Trophoblast cell (in vitro differentiated cells and primary cell): ENCODE data around the gene NACAD.

Experiments
- DNase-seq, 2 donors: peaks; one replicate each; pipeline ENCODE4 v3.0.0-alpha.2; 2016
- H2AFZ ChIP-seq: 2 replicates; pipeline ENCODE4 v1.6.1; 2013; ENCODE audit warnings: low read length, moderate library complexity, mild to moderate bottlenecking; ENCODE audit not compliant: insufficient read depth, poor library complexity
- H2AK5ac ChIP-seq: 2 replicates; pipeline ENCODE4 v1.6.1; 2013; ENCODE audit warnings: mild to moderate bottlenecking, low read length
- H2BK120ac ChIP-seq: 2 replicates; pipeline ENCODE4 v1.6.1; 2013; ENCODE audit warnings: low read length, mild to moderate bottlenecking, moderate library complexity; ENCODE audit not compliant: insufficient read depth, poor library complexity
- H2BK12ac ChIP-seq: 2 replicates; pipeline ENCODE4 v1.6.1; 2013; ENCODE audit warnings: mild to moderate bottlenecking, low read length, moderate library complexity
- H2BK5ac ChIP-seq: 2 replicates; pipeline ENCODE4 v1.6.1; 2013; ENCODE audit warnings: low read length, low read depth, moderate library complexity, mild to moderate bottlenecking; ENCODE audit not compliant: poor library complexity
- H3K14ac ChIP-seq: 2 replicates; pipeline ENCODE4 v1.6.1; 2013; ENCODE audit warnings: mild to moderate bottlenecking, low read length
- H3K18ac ChIP-seq: 2 replicates; pipeline ENCODE4 v1.6.1; 2013; ENCODE audit warnings: mild to moderate bottlenecking, low read length
- H3K23ac ChIP-seq: 2 replicates; pipeline ENCODE4 v1.6.1; 2013; ENCODE audit warnings: low read length
- H3K27ac ChIP-seq: 2 replicates; pipeline ENCODE4 v1.5.1; 2013; ENCODE audit warnings: low read depth, mild to moderate bottlenecking, inconsistent platforms, low read length, moderate library complexity
- H3K27me3 ChIP-seq: 2 replicates; pipeline ENCODE4 v1.6.1; 2013; ENCODE audit warnings: inconsistent platforms, mild to moderate bottlenecking, low read length, moderate library complexity; ENCODE audit not compliant: insufficient read depth
- H3K36me3 ChIP-seq, 2 experiments: 1 replicate in 1 of 2; 2 replicates in 1 of 2; pipeline ENCODE4 v1.6.1; 2013; ENCODE audit warnings: low read length in 2 of 2, mild to moderate bottlenecking in 2 of 2, moderate library complexity in 1 of 2; ENCODE audit not compliant: insufficient read depth in 2 of 2, control insufficient read depth in 1 of 2
- H3K4ac ChIP-seq: 2 replicates; pipeline ENCODE4 v1.6.1; 2013; ENCODE audit warnings: low read depth, mild to moderate bottlenecking, low read length, moderate library complexity
- H3K4me1 ChIP-seq, 2 experiments: 1 replicate in 1 of 2; 2 replicates in 1 of 2; pipeline ENCODE4 v1.6.1; 2013; ENCODE audit warnings: low read length in 2 of 2, mild to moderate bottlenecking in 2 of 2, moderate library complexity in 1 of 2; ENCODE audit not compliant: insufficient read depth in 2 of 2, control insufficient read depth in 1 of 2
- H3K4me2 ChIP-seq: 2 replicates; pipeline ENCODE4 v1.6.1; 2013; ENCODE audit warnings: inconsistent platforms, mild to moderate bottlenecking, low read length, moderate library complexity
- H3K4me3 ChIP-seq: 2 replicates; pipeline ENCODE4 v1.5.1; 2013; ENCODE audit warnings: mild to moderate bottlenecking, low read depth, low read length, inconsistent platforms
- H3K79me1 ChIP-seq: one replicate; pipeline ENCODE4 v1.6.1; 2013; ENCODE audit warnings: low read length
- H3K79me2 ChIP-seq: 2 replicates; pipeline ENCODE4 v1.6.1; 2013; ENCODE audit warnings: low read length, mild to moderate bottlenecking; ENCODE audit not compliant: control insufficient read depth, insufficient read depth, poor library complexity
- H3K9ac ChIP-seq: 2 replicates; pipeline ENCODE4 v1.6.1; 2013; ENCODE audit warnings: mild to moderate bottlenecking, low read length
- H3K9me3 ChIP-seq: 2 replicates; pipeline ENCODE4 v1.6.1; 2013; ENCODE audit warnings: low read depth, mild to moderate bottlenecking, control low read depth, inconsistent platforms, low read length; ENCODE audit not compliant: insufficient read depth
- H4K12ac ChIP-seq: 2 replicates; pipeline ENCODE4 v1.6.1; 2013; ENCODE audit warnings: low read depth, mild to moderate bottlenecking, low read length, moderate library complexity
- H4K8ac ChIP-seq: 2 replicates; pipeline ENCODE4 v1.6.1; 2013; ENCODE audit warnings: low read depth, mild to moderate bottlenecking, low read length, moderate library complexity
- H4K91ac ChIP-seq: one replicate; pipeline ENCODE4 v1.6.1; 2013; ENCODE audit warnings: low read depth, mild to moderate bottlenecking, low read length, moderate library complexity
- WGBS: extraction: QIAGEN DNeasy Blood & Tissue Kit; methylation state at CpG from one replicate; pipeline ENCODE4 v1.1.7; 2013; ENCODE audit warnings: missing lambda C conversion rate; ENCODE audit not compliant: insufficient read length, insufficient coverage; ENCODE audit errors: extremely low coverage; 5-methylcytosine and 5-hydroxymethylcytosine counted together

NACAD gene

DNA sequence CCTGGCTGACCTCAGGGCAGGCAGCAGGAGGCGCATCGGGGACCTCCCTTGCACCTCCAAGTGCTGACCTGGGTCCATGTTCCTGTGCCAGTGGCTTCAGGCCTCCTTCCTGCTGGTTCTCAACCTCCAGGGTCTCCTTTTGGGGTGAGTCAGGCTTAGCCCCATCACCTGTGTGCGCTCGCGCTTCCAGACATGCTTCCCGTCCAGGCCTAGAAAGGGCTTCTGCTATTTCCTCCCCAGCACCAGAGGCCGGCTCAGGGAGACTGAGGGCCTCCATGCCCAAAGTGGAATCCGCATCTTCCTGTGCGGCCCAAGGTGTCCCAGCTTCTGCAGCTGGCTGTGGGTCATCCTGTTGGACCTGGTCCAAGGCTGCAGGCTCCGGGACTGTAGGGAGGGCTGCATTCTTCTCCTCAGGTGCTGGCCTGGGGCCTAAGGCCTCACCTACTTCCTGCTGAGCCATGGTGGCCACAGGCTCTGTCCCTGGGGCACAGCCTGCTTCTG, 5.9 kb downstream of the NACAD start:
- H4K91ac ChIP-seq = no peak overlapping the region
- no peak overlapping the region for H2AK5ac ChIP-seq
- peaks cover 10 to 13% of the 10 kb centered on the region in 2 experiments for H3K4me1 ChIP-seq
- no peak overlapping the region for H2BK120ac ChIP-seq
- no peak overlapping the region for H3K4ac ChIP-seq
- H3K79me1 ChIP-seq = no peaks in the 10 kb centered on the region
- H2AFZ ChIP-seq = no peak overlapping the region
- H3K4me2 ChIP-seq = no peak overlapping the region
- no peak overlapping the region for H3K18ac ChIP-seq
- no peak overlapping the region for H3K27ac ChIP-seq
- no peak overlapping the region for H3K23ac ChIP-seq
- DNase-seq = peak; percentile 6 to 41
- WGBS = no CpG with 5 or more reads among the region's 10 CpGs
- no peak overlapping the region for H3K4me3 ChIP-seq
- peaks cover 0 to 6% of the 10 kb centered on the region in 2 experiments for H3K36me3 ChIP-seq
- H3K27me3 ChIP-seq = no peaks in the 10 kb centered on the region
- no peak overlapping the region for H4K12ac ChIP-seq
- H2BK12ac ChIP-seq = no peak overlapping the region
- no peak overlapping the region for H4K8ac ChIP-seq
- H3K9ac ChIP-seq = no peak overlapping the region
- no peak overlapping the region for H3K14ac ChIP-seq
- no peak overlapping the region for H2BK5ac ChIP-seq
- no peaks in the 10 kb centered on the region for H3K79me2 ChIP-seq
- H3K9me3 ChIP-seq = peaks cover 9% of the 10 kb centered on the region

DNA sequence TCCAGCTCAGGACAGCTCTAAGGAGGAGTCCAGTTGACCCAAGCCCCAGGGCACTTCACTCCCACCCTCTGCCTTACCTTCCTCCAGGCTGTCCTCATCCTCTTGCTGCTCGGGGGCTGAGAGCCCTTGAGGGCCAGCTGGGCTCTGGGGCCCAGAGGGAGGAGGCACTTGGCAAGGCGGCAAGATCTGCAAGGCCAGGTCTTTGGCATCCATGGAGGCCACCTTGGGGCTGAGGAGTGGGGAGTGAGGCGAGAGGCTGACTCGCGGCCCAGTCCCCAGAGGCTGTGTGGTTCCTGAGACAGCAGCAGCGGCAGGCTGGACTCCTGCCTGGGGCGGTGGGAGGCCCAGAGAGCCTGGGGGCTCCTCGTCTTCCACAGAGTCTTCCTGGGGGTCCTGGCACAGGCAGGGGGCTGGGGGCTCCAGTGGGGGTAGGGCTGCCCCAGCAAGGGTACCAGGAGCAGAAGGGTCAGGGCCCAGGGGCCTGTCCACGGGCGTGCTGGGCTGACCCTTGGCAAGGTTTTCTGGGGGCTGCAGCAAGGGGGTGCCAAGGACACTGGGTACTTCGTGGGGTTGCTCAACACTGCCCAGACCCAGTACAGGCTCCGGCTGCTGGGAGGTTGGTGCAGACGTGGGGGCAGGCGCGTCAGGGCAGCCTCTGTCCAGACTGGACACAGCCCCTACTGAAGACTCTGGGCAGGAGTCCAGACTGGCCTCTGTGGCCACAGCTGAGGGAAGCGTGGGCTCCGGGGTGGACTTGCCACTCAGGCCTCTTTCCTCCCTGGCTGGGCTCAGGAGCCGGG, 6.5 kb downstream of the NACAD start:
- Histone ChIP-seq H2AFZ (no peak overlapping the region), H2BK12ac (no peak overlapping the region), H4K91ac (no peak overlapping the region), H3K4me3 (no peak overlapping the region), H2BK120ac (no peak overlapping the region), H2AK5ac (no peak overlapping the region), H3K14ac (no peak overlapping the region), H3K9ac (no peak overlapping the region), H3K79me2 (no peaks in the 10 kb centered on the region), H3K4me2 (no peak overlapping the region), H3K79me1 (no peaks in the 10 kb centered on the region), H2BK5ac (no peak overlapping the region), H3K36me3 (peaks cover 0 to 10% of the 10 kb centered on the region in 2 experiments), H4K8ac (no peak overlapping the region), H3K27me3 (no peaks in the 10 kb centered on the region), H3K27ac (no peak overlapping the region), H4K12ac (no peak overlapping the region), H3K18ac (no peak overlapping the region), H3K4ac (no peak overlapping the region), H3K9me3 (peaks cover 7% of the 10 kb centered on the region), H3K4me1 (peaks cover 10 to 13% of the 10 kb centered on the region in 2 experiments), H3K23ac (no peak overlapping the region)
- no CpG with 5 or more reads among the region's 18 CpGs for WGBS
- no peak for DNase-seq

DNA sequence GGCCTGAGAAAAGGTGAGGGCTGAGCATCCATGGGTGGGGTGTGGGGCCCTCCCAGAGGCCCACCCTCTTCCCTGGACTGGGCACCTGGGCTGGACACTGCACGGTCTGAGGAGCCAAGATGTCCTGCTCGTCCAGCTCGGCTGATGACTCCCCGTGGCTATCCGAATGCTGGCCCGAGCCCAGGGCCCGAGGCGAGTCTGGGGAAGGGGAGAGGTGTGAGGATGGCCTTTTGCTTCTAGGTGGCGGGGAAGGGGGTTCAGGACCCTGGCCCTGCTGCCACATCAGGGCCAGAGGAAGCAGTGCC, 7.1 kb downstream of the NACAD start:
- Histone ChIP-seq H4K12ac (no peak overlapping the region), H2BK120ac (no peak overlapping the region), H3K4me2 (no peak overlapping the region), H3K14ac (no peak overlapping the region), H2BK5ac (no peak overlapping the region), H3K4me3 (no peak overlapping the region), H2BK12ac (no peak overlapping the region), H3K23ac (no peak overlapping the region), H3K79me1 (no peaks in the 10 kb centered on the region), H3K36me3 (peaks cover 5 to 15% of the 10 kb centered on the region in 2 experiments), H2AFZ (no peak overlapping the region), H2AK5ac (no peak overlapping the region), H3K27ac (no peak overlapping the region), H4K91ac (no peak overlapping the region), H3K4me1 (peaks cover 9 to 11% of the 10 kb centered on the region in 2 experiments), H4K8ac (no peak overlapping the region), H3K9ac (no peak overlapping the region), H3K27me3 (no peaks in the 10 kb centered on the region), H3K79me2 (no peaks in the 10 kb centered on the region), H3K4ac (no peak overlapping the region), H3K18ac (no peak overlapping the region), H3K9me3 (peaks cover 6% of the 10 kb centered on the region)
- WGBS = no CpG with 5 or more reads among the region's 9 CpGs
- DNase-seq = no peak

DNA sequence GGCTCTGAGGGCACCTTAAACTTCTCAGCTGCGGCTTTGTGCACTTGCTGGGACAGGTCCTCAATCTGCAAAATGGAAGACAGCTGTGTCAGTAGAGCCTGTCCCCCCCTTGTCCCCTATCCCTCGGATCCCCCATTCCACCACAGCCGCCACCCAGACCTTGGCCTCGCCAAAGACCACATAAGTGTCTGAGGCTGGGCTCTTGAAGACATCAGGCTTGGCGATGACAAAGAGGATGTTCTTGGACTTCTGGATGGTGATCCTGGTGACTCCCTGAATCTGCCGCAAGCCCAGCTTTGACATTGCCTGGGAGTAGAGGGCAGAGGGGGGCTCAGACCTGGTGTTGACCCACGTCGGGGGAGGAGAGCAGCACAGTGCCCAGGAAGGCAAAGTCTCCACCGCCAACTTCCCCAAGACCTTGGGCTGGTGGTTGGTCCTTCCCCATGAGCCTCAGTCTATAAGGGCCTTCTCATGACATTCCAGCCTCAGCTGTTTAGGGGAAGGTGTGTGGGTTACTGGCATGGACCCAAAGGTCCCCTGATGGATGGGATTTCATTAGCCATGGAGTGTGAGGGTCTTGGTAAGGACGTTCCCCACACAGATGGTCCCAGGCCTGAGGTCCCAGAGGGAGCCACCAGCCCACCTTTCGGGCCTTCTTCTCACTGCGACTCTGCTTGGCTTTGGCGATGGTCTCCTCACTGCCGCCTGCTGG, 7.7 kb downstream of the NACAD start:
- H2BK5ac ChIP-seq = no peak overlapping the region
- H3K4me3 ChIP-seq = no peak overlapping the region
- no peak for DNase-seq
- no peak overlapping the region for H4K12ac ChIP-seq
- no peak overlapping the region for H4K91ac ChIP-seq
- no CpG with 5 or more reads among the region's 14 CpGs for WGBS
- no peak overlapping the region for H2BK120ac ChIP-seq
- H3K27me3 ChIP-seq = no peaks in the 10 kb centered on the region
- H3K4me2 ChIP-seq = no peak overlapping the region
- no peaks in the 10 kb centered on the region for H3K79me1 ChIP-seq
- H2AFZ ChIP-seq = no peak overlapping the region
- H3K27ac ChIP-seq = no peak overlapping the region
- H3K36me3 ChIP-seq = peaks cover 9 to 19% of the 10 kb centered on the region in 2 experiments
- no peak overlapping the region for H3K4ac ChIP-seq
- H3K9ac ChIP-seq = no peak overlapping the region
- no peak overlapping the region for H3K23ac ChIP-seq
- peaks cover 6% of the 10 kb centered on the region for H3K9me3 ChIP-seq
- H2AK5ac ChIP-seq = no peak overlapping the region
- no peak overlapping the region for H3K18ac ChIP-seq
- H3K4me1 ChIP-seq = peaks cover 5 to 7% of the 10 kb centered on the region in 2 experiments
- H3K14ac ChIP-seq = no peak overlapping the region
- no peaks in the 10 kb centered on the region for H3K79me2 ChIP-seq
- H2BK12ac ChIP-seq = no peak overlapping the region
- no peak overlapping the region for H4K8ac ChIP-seq
